ENCODE results near the gene MYH6. TPM values are rescaled to one million over a fixed set of nuclear protein-coding genes. Genes with fewer than 3 reads are reported as not detected.

Gene MYH6
- total RNA-seq, 1 experiment from 2014 or later, result 0.09 TPM

DNA sequence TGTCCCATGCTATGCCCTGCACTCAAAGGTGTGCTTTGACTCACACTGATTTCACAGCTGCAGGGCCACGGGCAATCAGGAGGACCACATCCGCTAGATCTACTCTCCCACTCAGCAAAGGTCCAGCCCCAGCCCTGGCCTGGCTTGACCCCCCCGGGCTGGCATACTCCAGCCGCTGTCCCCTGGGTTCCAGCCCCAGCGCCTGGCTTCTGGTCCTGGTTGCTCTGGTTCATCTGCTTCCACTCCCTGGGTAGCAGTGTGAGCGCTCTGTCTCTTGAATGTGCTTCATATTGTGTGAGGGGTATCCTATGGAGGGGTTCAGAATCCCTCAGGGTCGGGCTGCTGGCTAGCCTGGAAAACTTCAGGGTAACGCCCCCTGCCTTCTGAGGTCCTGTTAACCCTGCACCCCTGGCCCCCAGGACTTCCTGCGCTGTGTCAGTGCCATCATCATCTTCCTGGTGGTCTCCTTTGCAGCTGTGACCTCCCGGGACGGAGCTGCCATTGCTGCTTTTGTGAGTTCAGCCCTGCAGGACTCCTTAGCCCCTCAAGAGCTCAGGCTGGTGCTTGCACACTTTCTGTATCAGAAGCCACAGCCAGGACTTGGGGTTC, 29.4 kb downstream of the MYH6 start:
- Mint-ChIP-seq H3K4me1 (peaks cover 11% of the 10 kb centered on the region), H3K27me3 (ENCODE audit: low read depth) (peaks cover 59% of the 10 kb centered on the region), H3K36me3 (no peaks in the 10 kb centered on the region), H3K27ac (no peak overlapping the region), H3K9me3 (no peaks in the 10 kb centered on the region), H3K4me3 (no peak overlapping the region)
- POLR2A ChIA-PET, result no interaction called here
- DNase-seq (ENCODE audit: low spot score) (no peak), ATAC-seq (no peak)
- TF ChIP-seq SOX15 (CRISPR knock-in tag; IDR thresholded peaks at IDR 0.05) (no peak), ZBTB21 (CRISPR knock-in tag; IDR thresholded peaks at IDR 0.05; ENCODE audit: borderline replicate concordance) (no peak), HMGA2 (CRISPR knock-in tag; IDR thresholded peaks at IDR 0.05) (no peak), MXD4 (CRISPR knock-in tag; IDR thresholded peaks at IDR 0.05; ENCODE audit: borderline replicate concordance) (no peak), FOXK1 (CRISPR knock-in tag; IDR thresholded peaks at IDR 0.05) (no peak), SMAD3 (CRISPR knock-in tag; IDR thresholded peaks at IDR 0.05; ENCODE audit: borderline replicate concordance) (no peak), ZNF416 (CRISPR knock-in tag; IDR thresholded peaks at IDR 0.05) (no peak), IRF2 (CRISPR knock-in tag; IDR thresholded peaks at IDR 0.05; ENCODE audit: borderline replicate concordance, low read depth) (no peak), TEAD1 (CRISPR knock-in tag; IDR thresholded peaks at IDR 0.05) (no peak), ETV6 (CRISPR knock-in tag; IDR thresholded peaks at IDR 0.05) (no peak), CBFB (CRISPR knock-in tag; IDR thresholded peaks at IDR 0.05; ENCODE audit: low read depth) (no peak), ZNF232 (CRISPR knock-in tag; IDR thresholded peaks at IDR 0.05) (no peak), FOXJ3 (CRISPR knock-in tag; IDR thresholded peaks at IDR 0.05; ENCODE audit: borderline replicate concordance) (no peak)
- TF ChIP-seq, protein P1, sequence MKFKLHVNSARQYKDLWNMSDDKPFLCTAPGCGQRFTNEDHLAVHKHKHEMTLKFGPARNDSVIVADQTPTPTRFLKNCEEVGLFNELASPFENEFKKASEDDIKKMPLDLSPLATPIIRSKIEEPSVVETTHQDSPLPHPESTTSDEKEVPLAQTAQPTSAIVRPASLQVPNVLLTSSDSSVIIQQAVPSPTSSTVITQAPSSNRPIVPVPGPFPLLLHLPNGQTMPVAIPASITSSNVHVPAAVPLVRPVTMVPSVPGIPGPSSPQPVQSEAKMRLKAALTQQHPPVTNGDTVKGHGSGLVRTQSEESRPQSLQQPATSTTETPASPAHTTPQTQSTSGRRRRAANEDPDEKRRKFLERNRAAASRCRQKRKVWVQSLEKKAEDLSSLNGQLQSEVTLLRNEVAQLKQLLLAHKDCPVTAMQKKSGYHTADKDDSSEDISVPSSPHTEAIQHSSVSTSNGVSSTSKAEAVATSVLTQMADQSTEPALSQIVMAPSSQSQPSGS (CRISPR knock-in tag; IDR thresholded peaks at IDR 0.05; ENCODE audit: borderline replicate concordance, low read depth), result no peak
- TF ChIP-seq, protein P2, sequence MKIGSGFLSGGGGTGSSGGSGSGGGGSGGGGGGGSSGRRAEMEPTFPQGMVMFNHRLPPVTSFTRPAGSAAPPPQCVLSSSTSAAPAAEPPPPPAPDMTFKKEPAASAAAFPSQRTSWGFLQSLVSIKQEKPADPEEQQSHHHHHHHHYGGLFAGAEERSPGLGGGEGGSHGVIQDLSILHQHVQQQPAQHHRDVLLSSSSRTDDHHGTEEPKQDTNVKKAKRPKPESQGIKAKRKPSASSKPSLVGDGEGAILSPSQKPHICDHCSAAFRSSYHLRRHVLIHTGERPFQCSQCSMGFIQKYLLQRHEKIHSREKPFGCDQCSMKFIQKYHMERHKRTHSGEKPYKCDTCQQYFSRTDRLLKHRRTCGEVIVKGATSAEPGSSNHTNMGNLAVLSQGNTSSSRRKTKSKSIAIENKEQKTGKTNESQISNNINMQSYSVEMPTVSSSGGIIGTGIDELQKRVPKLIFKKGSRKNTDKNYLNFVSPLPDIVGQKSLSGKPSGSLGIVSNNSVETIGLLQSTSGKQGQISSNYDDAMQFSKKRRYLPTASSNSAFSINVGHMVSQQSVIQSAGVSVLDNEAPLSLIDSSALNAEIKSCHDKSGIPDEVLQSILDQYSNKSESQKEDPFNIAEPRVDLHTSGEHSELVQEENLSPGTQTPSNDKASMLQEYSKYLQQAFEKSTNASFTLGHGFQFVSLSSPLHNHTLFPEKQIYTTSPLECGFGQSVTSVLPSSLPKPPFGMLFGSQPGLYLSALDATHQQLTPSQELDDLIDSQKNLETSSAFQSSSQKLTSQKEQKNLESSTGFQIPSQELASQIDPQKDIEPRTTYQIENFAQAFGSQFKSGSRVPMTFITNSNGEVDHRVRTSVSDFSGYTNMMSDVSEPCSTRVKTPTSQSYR (CRISPR knock-in tag; IDR thresholded peaks at IDR 0.05), result no peak
- TF ChIP-seq, protein P3, sequence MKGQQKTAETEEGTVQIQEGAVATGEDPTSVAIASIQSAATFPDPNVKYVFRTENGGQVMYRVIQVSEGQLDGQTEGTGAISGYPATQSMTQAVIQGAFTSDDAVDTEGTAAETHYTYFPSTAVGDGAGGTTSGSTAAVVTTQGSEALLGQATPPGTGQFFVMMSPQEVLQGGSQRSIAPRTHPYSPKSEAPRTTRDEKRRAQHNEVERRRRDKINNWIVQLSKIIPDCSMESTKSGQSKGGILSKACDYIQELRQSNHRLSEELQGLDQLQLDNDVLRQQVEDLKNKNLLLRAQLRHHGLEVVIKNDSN (CRISPR knock-in tag; IDR thresholded peaks at IDR 0.05), result no peak
- TF ChIP-seq, protein P4, sequence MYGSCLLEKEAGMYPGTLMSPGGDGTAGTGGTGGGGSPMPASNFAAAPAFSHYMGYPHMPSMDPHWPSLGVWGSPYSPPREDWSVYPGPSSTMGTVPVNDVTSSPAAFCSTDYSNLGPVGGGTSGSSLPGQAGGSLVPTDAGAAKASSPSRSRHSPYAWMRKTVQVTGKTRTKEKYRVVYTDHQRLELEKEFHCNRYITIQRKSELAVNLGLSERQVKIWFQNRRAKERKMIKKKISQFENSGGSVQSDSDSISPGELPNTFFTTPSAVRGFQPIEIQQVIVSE (CRISPR knock-in tag; IDR thresholded peaks at IDR 0.05; ENCODE audit: borderline replicate concordance), result no peak
- TF ChIP-seq, protein P5, sequence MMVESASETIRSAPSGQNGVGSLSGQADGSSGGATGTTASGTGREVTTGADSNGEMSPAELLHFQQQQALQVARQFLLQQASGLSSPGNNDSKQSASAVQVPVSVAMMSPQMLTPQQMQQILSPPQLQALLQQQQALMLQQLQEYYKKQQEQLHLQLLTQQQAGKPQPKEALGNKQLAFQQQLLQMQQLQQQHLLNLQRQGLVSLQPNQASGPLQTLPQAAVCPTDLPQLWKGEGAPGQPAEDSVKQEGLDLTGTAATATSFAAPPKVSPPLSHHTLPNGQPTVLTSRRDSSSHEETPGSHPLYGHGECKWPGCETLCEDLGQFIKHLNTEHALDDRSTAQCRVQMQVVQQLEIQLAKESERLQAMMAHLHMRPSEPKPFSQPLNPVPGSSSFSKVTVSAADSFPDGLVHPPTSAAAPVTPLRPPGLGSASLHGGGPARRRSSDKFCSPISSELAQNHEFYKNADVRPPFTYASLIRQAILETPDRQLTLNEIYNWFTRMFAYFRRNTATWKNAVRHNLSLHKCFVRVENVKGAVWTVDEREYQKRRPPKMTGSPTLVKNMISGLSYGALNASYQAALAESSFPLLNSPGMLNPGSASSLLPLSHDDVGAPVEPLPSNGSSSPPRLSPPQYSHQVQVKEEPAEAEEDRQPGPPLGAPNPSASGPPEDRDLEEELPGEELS (CRISPR knock-in tag; IDR thresholded peaks at IDR 0.05), result no peak
- TF ChIP-seq, protein P6, sequence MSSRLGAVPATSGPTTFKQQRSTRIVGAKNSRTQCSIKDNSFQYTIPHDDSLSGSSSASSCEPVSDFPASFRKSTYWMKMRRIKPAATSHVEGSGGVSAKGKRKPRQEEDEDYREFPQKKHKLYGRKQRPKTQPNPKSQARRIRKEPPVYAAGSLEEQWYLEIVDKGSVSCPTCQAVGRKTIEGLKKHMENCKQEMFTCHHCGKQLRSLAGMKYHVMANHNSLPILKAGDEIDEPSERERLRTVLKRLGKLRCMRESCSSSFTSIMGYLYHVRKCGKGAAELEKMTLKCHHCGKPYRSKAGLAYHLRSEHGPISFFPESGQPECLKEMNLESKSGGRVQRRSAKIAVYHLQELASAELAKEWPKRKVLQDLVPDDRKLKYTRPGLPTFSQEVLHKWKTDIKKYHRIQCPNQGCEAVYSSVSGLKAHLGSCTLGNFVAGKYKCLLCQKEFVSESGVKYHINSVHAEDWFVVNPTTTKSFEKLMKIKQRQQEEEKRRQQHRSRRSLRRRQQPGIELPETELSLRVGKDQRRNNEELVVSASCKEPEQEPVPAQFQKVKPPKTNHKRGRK (CRISPR knock-in tag; IDR thresholded peaks at IDR 0.05; ENCODE audit: borderline replicate concordance), result no peak
- CTCF ChIA-PET, result interaction anchor here (0.6 to 6.4 kb wide), 20 partner anchors 10 to 284 kb away, joined by 3 to 95 read pairs (median 17); partner anchors contain the start of genes ACIN1, C14orf119, EFS and PABPN1
